Thyroid gland (tissue), 4 donors: Measurements from ENCODE around the gene EVI2A.

Experiments
- CTCF ChIP-seq, 6 experiments: fragments of 200-600 bp in 3 of 6; fragments of 450-650 bp in 3 of 6; sonication (generic) in 3 of 6; IDR thresholded peaks; one replicate each; pipeline ENCODE4 v1.5.1; 2016 to 2019; ENCODE audit warnings: antibody characterized with exemption in 6 of 6, mild to moderate bottlenecking in 2 of 6, inconsistent platforms in 1 of 6, moderate library complexity in 1 of 6
- POLR2A ChIP-seq, 2 donors: fragments of 450-650 bp; IDR thresholded peaks; one replicate each; pipeline ENCODE4 v1.6.1; 2017; ENCODE audit warnings: antibody characterized with exemption in 2 of 2, mild to moderate bottlenecking in 2 of 2, moderate library complexity in 1 of 2

- TF ChIP-seq CTCF (IDR thresholded peaks at IDR 0.05) (no peak), POLR2A (IDR thresholded peaks at IDR 0.05) (no peak)
These were observed 6.7 kb upstream of the EVI2A start for GRCh38 chr17:31328160-31328535.
